Measurements from ENCODE around the gene RASD1. TPM values are rescaled to one million over a fixed set of nuclear protein-coding genes. Genes with fewer than 3 reads are reported as not detected.

Gene RASD1
- total and polyA plus RNA-seq, 2 of the 4 experiments (the other 2 are of a cell fraction): 0.54 to 1.8 TPM

DNA sequence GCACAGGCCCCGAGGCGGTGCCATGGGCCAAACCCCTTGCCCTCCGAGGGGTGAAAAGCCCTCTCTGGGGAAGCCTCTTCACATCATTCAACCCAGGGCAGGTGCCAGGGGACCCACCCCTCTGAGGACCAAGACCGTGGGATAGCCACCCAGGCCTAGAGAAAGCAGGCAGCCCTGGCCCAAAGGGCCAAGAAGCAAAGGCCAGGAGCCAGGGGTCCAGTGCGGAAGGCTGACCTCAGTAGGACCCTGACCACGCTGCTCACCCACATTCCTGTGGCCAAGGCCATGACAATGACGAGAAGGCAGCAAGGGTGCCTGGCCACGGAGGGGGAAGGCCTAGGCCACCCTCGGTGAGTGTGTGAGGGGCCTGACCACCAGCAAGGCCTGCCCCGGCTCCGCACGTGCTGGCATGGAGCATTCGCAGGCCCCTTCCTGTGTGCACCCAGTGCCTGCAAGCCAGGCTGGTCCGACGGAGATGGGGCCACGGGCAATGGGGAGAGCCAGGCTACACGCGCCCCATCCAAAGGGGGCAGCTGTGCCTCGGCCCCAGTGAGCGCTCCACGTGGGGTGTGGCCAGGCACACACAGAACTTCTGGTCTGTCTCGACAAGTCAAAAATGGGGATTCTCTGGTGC lies 24.5 kb upstream of the RASD1 start:
- Histone ChIP-seq H3K4me2 (ENCODE audit: low read depth, low read length) (no peak overlapping the region), H3K23ac (ENCODE audit: low read depth, low read length) (no peak overlapping the region), H4K91ac (ENCODE audit: insufficient read depth, low read depth, low read length) (no peak overlapping the region), H3K14ac (replicated peaks; ENCODE audit: low read depth, low read length) (no peak overlapping the region), H2AK9ac (replicated peaks; ENCODE audit: low read depth, low read length, poor library complexity) (no peak overlapping the region), H2AFZ (replicated peaks; ENCODE audit: low read length, poor library complexity) (no peak overlapping the region), H3K36me3 (ENCODE audit: control insufficient read depth, insufficient read depth, low read length) (no peaks in the 10 kb centered on the region), H3K18ac (ENCODE audit: low read depth, low read length) (no peak overlapping the region), H4K8ac (ENCODE audit: low read depth in 2 of 2, low read length in 2 of 2) (no peak overlapping the region), H4K20me1 (ENCODE audit: insufficient read depth, low read length) (no peaks in the 10 kb centered on the region), H3K56ac (ENCODE audit: extremely low read depth, insufficient read depth, low read length) (no peak overlapping the region), H2BK120ac (ENCODE audit: low read depth, low read length) (no peak overlapping the region), H2BK15ac (ENCODE audit: low read depth, low read length) (no peak overlapping the region), H2BK5ac (ENCODE audit: low read depth, low read length, poor library complexity, severe bottlenecking) (no peak overlapping the region), H3K4me1 (ENCODE audit: control insufficient read depth, insufficient read depth, low read length) (peaks cover 3% of the 10 kb centered on the region; the same call in 1 of the 2 replicates), H3K79me1 (ENCODE audit: low read depth in 1 of 2, low read length in 2 of 2) (no peaks in the 10 kb centered on the region), H3K27ac (ENCODE audit: insufficient read depth, low read length) (no peak overlapping the region), H3K9ac (ENCODE audit: low read depth, low read length) (no peak overlapping the region), H2AK5ac (ENCODE audit: low read depth, low read length) (no peak overlapping the region), H3K4ac (ENCODE audit: low read depth, low read length) (no peak overlapping the region), H3K4me3 (ENCODE audit: insufficient read depth, low read depth, low read length) (no peak overlapping the region), H3K9me1 (ENCODE audit: insufficient read depth, low read length) (no peaks in the 10 kb centered on the region; the same call in 1 of the 2 replicates), H2BK20ac (ENCODE audit: low read depth, low read length) (no peak overlapping the region), H3K27me3 (ENCODE audit: control insufficient read depth, insufficient read depth, low read length) (no peaks in the 10 kb centered on the region), H4K5ac (ENCODE audit: low read depth, low read length) (no peak overlapping the region), H3K9me3 (ENCODE audit: control insufficient read depth, insufficient read depth, low read length) (no peaks in the 10 kb centered on the region)
- ATAC-seq (ENCODE audit: low read depth) (no peak), DNase-seq (no peak)
- in situ Hi-C loops (cut with MboI; ENCODE audit: low sequenced_read_pairs) (no loop called here), dilution Hi-C loops (cut with HindIII; ENCODE audit: low sequenced_read_pairs, unreplicated experiment) (no loop called here), intact Hi-C loops (cut with micrococcal nuclease) (no loop called here)
- BruUV-seq (replicated peaks): no TSS peak
- POLR2A ChIA-PET (ENCODE audit: unreplicated experiment): no interaction called here
- CTCF ChIA-PET: no interaction called here
- no peak for TF ChIP-seq RAD21 (IDR thresholded peaks at IDR 0.05; ENCODE audit: low read length)
- no peak for TF ChIP-seq BHLHE40 (IDR thresholded peaks at IDR 0.05; ENCODE audit: low read depth, low read length)
- TF ChIP-seq, protein P1, sequence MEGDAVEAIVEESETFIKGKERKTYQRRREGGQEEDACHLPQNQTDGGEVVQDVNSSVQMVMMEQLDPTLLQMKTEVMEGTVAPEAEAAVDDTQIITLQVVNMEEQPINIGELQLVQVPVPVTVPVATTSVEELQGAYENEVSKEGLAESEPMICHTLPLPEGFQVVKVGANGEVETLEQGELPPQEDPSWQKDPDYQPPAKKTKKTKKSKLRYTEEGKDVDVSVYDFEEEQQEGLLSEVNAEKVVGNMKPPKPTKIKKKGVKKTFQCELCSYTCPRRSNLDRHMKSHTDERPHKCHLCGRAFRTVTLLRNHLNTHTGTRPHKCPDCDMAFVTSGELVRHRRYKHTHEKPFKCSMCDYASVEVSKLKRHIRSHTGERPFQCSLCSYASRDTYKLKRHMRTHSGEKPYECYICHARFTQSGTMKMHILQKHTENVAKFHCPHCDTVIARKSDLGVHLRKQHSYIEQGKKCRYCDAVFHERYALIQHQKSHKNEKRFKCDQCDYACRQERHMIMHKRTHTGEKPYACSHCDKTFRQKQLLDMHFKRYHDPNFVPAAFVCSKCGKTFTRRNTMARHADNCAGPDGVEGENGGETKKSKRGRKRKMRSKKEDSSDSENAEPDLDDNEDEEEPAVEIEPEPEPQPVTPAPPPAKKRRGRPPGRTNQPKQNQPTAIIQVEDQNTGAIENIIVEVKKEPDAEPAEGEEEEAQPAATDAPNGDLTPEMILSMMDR (conservative IDR thresholded peaks at IDR 0.05; ENCODE audit: low read depth, low read length): no peak
- TF ChIP-seq MXI1 (IDR thresholded peaks at IDR 0.05; ENCODE audit: borderline replicate concordance, low read depth, low read length): no peak
- no peak for TF ChIP-seq POLR2A (IDR thresholded peaks at IDR 0.05; ENCODE audit: low read depth, low read length)
- TF ChIP-seq CEBPB (IDR thresholded peaks at IDR 0.05; ENCODE audit: low read depth, low read length): no peak
- TF ChIP-seq, protein P2, sequence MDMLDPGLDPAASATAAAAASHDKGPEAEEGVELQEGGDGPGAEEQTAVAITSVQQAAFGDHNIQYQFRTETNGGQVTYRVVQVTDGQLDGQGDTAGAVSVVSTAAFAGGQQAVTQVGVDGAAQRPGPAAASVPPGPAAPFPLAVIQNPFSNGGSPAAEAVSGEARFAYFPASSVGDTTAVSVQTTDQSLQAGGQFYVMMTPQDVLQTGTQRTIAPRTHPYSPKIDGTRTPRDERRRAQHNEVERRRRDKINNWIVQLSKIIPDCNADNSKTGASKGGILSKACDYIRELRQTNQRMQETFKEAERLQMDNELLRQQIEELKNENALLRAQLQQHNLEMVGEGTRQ (IDR thresholded peaks at IDR 0.05; ENCODE audit: low read depth, low read length): no peak
- no peak for TF ChIP-seq FOS (IDR thresholded peaks at IDR 0.05; ENCODE audit: low read depth, low read length)
- no peak for TF ChIP-seq RCOR1 (IDR thresholded peaks at IDR 0.05; ENCODE audit: insufficient replicate concordance, low read length)
- TF ChIP-seq NFE2L2 (IDR thresholded peaks at IDR 0.05; ENCODE audit: low read depth, low read length): no peak
- TF ChIP-seq MAZ (IDR thresholded peaks at IDR 0.05; ENCODE audit: borderline replicate concordance, low read depth, low read length): no peak
- no peak for TF ChIP-seq SMC3 (IDR thresholded peaks at IDR 0.05; ENCODE audit: low read depth, low read length)
- TF ChIP-seq CHD1 (IDR thresholded peaks at IDR 0.05; ENCODE audit: low read depth, low read length): no peak
- TF ChIP-seq RFX5 (IDR thresholded peaks at IDR 0.05; ENCODE audit: low read depth, low read length): no peak
- TF ChIP-seq MAFK (IDR thresholded peaks at IDR 0.05; ENCODE audit: low read depth, low read length): no peak
- TF ChIP-seq, protein P3, sequence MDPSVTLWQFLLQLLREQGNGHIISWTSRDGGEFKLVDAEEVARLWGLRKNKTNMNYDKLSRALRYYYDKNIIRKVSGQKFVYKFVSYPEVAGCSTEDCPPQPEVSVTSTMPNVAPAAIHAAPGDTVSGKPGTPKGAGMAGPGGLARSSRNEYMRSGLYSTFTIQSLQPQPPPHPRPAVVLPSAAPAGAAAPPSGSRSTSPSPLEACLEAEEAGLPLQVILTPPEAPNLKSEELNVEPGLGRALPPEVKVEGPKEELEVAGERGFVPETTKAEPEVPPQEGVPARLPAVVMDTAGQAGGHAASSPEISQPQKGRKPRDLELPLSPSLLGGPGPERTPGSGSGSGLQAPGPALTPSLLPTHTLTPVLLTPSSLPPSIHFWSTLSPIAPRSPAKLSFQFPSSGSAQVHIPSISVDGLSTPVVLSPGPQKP (IDR thresholded peaks at IDR 0.05; ENCODE audit: borderline replicate concordance, low read depth, low read length): no peak
- WGBS, 2 experiments (ENCODE audit: extremely low coverage in 2 of 2, insufficient read length in 1 of 2): 79% methylated on average over 14 of the region's 22 CpGs; no CpG with 5 or more reads in 1 of the 2 experiments
